ENCODE data around the gene CARS1.
A peak's percentile ranks its signal among the peaks of the same experiment; 100 is the strongest.

CARS1 gene

GRCh38 chr11:3037040-3037944 lies 19.9 kb downstream of the CARS1 start:
- DNase-seq = peak; percentile 50 to 58

- no peak for DNase-seq
Observed at GRCh38 chr11:3036419-3036818, 20.8 kb downstream of the CARS1 start.

- DNase-seq = no peak
Observed at GRCh38 chr11:3035333-3035732, 21.9 kb downstream of the CARS1 start.

- DNase-seq = no peak
Observed at GRCh38 chr11:3030289-3031070, 26.7 kb downstream of the CARS1 start.

GRCh38 chr11:3028813-3029212 lies 28.4 kb downstream of the CARS1 start:
- no peak for DNase-seq

GRCh38 chr11:3026803-3027202 lies 30.4 kb downstream of the CARS1 start:
- DNase-seq = no peak

GRCh38 chr11:3022982-3023381 lies 34.2 kb downstream of the CARS1 start:
- no peak for DNase-seq

- DNase-seq = no peak
Observed at GRCh38 chr11:3022300-3022967, 34.8 kb downstream of the CARS1 start.

GRCh38 chr11:3021125-3021524 lies 36.1 kb downstream of the CARS1 start:
- no peak for DNase-seq

- no peak for DNase-seq
Observed at GRCh38 chr11:3020011-3020410, 37.2 kb downstream of the CARS1 start.

- no peak for DNase-seq
Observed at GRCh38 chr11:3018596-3018995, 38.6 kb downstream of the CARS1 start.

GRCh38 chr11:3016861-3017260 lies 40.4 kb downstream of the CARS1 start:
- DNase-seq = no peak

GRCh38 chr11:3015796-3016195 lies 41.4 kb downstream of the CARS1 start:
- DNase-seq = no peak

- no peak for DNase-seq
Observed at GRCh38 chr11:3014943-3015342, 42.3 kb downstream of the CARS1 start.

GRCh38 chr11:3014057-3014938 lies 42.9 kb downstream of the CARS1 start:
- peak; percentile 35 to 61 for DNase-seq

GRCh38 chr11:3011891-3012885 lies 45.0 kb downstream of the CARS1 start:
- DNase-seq = no peak

GRCh38 chr11:3010521-3011275 lies 46.5 kb downstream of the CARS1 start:
- no peak for DNase-seq

- DNase-seq = no peak
Observed at GRCh38 chr11:3010004-3010403, 47.2 kb downstream of the CARS1 start.

- DNase-seq = no peak
Observed at GRCh38 chr11:3009481-3009880, 47.7 kb downstream of the CARS1 start.

GRCh38 chr11:3008746-3009336 lies 48.4 kb downstream of the CARS1 start:
- DNase-seq = no peak

Measured in stimulated activated CD4-positive, alpha-beta T cell treated with anti-CD3 and anti-CD28 coated beads, Interleukin-2, amount 100 ng/mL, for 24 hours (primary cell).